UCSD-AML1 (cell line): ENCODE measurements around the gene TEX30.

Experiments used
- DNase-seq: peaks from one replicate; lab custom pipeline; 2025; ENCODE audit not compliant: unreplicated experiment; lab: John Stamatoyannopoulos, UW

Gene TEX30

GRCh38 chr13:102718746-102719145, 54.8 kb downstream of the TEX30 start:
- no peak for DNase-seq
